SH-SY5Y (cell line): ENCODE measurements around the gene GABRA6.

Source experiments
- GATA2 ChIP-seq: IDR thresholded peaks from 2 replicates; pipeline ENCODE4 v1.6.1; 2011; ENCODE audit warnings: mild to moderate bottlenecking, low read depth, low read length
- GATA3 ChIP-seq: IDR thresholded peaks from 2 replicates; pipeline ENCODE4 v1.6.1; 2011; ENCODE audit warnings: low read depth, mild to moderate bottlenecking, low read length, moderate library complexity

Gene GABRA6

GRCh38 chr5:161719157-161719556, 33.6 kb downstream of the GABRA6 start:
- TF ChIP-seq GATA2 (no peak), GATA3 (no peak)

- no peak for TF ChIP-seq GATA2
- TF ChIP-seq GATA3, result no peak
These were observed 34.9 kb downstream of the GABRA6 start for GRCh38 chr5:161720460-161720859.

DNA sequence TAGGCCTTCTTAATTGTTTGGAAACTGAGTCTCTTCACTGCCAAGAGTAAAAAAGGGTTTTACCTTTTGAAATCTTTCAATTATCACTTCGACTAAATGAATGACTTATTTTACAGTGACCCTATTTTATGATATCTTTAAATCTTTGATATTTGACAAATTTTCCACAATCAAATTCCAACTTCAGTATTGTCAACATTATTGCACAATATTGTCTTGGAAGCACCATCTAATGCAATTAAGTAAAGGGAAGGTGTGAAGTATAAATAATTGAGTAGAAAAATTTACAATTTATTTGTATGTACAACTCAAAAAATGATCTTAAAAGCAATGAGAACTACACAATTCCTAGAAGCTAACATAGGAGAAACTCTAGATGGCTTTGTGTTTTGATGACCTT, 49.2 kb downstream of the GABRA6 start:
- TF ChIP-seq GATA2 (no peak), GATA3 (no peak)

DNA sequence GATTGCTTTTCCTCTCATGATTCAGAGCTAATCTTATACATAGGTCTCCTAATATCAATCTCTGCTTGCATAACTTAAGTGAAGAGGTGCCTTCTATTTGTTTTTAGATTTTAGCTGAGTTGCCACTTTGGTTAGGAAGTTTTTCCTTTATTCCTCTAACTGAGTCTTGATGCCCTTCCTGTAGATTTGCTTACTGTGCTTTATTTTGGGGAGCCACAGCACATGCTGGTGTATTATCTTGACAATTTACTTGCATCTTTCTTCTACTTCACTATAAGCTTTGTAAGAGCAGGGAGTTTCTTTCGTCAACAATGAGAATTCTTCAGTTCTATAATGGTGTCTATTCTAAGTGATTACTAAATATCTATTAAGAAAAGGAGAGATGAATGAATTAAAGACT, 54.9 kb downstream of the GABRA6 start:
- no peak for TF ChIP-seq GATA3
- no peak for TF ChIP-seq GATA2

DNA sequence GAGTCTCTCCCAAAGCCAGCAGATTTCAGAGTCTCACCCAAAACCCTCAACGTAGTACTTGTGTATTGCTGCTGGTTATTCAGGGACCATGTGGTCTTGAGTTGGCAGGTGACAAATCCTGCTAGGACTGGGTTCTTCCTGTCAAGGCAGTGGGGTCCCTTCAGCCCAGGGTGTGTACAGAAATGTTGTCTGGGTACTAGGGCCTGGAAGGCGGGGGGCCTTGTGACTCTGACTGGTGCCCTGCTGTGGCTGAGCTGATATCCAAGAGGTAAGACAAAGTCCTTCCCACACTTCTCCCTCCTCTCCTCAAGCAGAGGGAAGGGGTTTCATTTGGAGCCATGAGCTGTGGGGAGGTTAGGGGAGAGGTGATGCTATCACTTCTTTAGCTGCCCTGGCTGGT, 58.8 kb downstream of the GABRA6 start:
- TF ChIP-seq GATA3, result no peak

- TF ChIP-seq GATA2 (no peak), GATA3 (no peak)
These were observed 59.9 kb downstream of the GABRA6 start for GRCh38 chr5:161745392-161745791.

DNA sequence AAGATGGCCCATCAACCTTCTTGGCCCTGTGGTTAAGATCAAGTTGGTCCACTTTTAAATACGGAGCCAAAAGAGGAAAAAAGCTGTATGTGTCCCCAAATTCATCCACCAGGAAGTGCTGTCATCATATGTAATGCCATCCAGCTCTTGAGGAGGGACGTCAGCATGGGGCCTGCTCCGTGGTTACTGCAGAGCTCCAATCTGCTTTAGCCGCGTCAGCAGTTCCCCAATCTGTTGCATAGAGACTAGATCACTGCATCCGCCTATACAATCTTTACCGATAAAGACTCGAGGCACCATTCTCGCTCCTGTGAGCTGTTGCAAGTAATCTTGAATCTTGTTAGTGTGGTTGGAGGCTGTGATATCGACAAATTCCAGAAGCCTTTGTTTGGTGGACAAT, 65.7 kb downstream of the GABRA6 start:
- no peak for TF ChIP-seq GATA3
- no peak for TF ChIP-seq GATA2
